ENCODE data around the gene PLS1. TPM values are rescaled to one million over a fixed set of nuclear protein-coding genes. Genes with fewer than 3 reads are reported as not detected.

The PLS1 gene
- total RNA-seq, 2 donors from 2014 or later, result 11.3 to 26.4 TPM

GRCh38 chr3:142574665-142575064 is 21.5 kb upstream of the PLS1 start:
- H3K4me3 ChIP-seq (ENCODE audit: low read length), result no peak overlapping the region
- TF ChIP-seq CTCF (conservative IDR thresholded peaks at IDR 0.05), result no peak
- no peaks in the 10 kb centered on the region for H3K36me3 ChIP-seq (ENCODE audit: control insufficient read depth, insufficient read depth, low read length)
- H3K27me3 ChIP-seq (ENCODE audit: control insufficient read depth, insufficient read depth, low read length, poor library complexity, severe bottlenecking), result no peaks in the 10 kb centered on the region
- peak overlapping the region; percentile 11 for H3K27ac Mint-ChIP-seq
- H3K27ac ChIP-seq (ENCODE audit: low read depth, low read length), result no peak overlapping the region
- no peak overlapping the region for H3K4me3 Mint-ChIP-seq
- H3K9me3 Mint-ChIP-seq, result no peaks in the 10 kb centered on the region
- peaks cover 23% of the 10 kb centered on the region for H3K4me1 Mint-ChIP-seq
- DNase-seq, result no peak
- H3K27me3 Mint-ChIP-seq (ENCODE audit: insufficient read depth), result no peaks in the 10 kb centered on the region
- H3K36me3 Mint-ChIP-seq (ENCODE audit: low read depth), result peaks cover 15% of the 10 kb centered on the region
- no peak overlapping the region for H3K9ac ChIP-seq (ENCODE audit: extremely low read depth, low read length, poor library complexity, severe bottlenecking)
- 80% methylated on average over 1 of the region's 1 CpG; no CpG with 5 or more reads in 1 of the 2 experiments for WGBS, 2 experiments (ENCODE audit: insufficient coverage in 1 of 2, insufficient read length in 1 of 2)
- no peaks in the 10 kb centered on the region for H3K9me3 ChIP-seq (ENCODE audit: control insufficient read depth, low read length)
- H3K4me1 ChIP-seq (ENCODE audit: control insufficient read depth, insufficient read depth, low read length), result peaks cover 3% of the 10 kb centered on the region

- no peak overlapping the region for H3K27ac ChIP-seq (ENCODE audit: low read depth, low read length)
- no peaks in the 10 kb centered on the region for H3K9me3 Mint-ChIP-seq
Measured at GRCh38 chr3:142576792-142577191, 19.4 kb upstream of the PLS1 start.

DNA sequence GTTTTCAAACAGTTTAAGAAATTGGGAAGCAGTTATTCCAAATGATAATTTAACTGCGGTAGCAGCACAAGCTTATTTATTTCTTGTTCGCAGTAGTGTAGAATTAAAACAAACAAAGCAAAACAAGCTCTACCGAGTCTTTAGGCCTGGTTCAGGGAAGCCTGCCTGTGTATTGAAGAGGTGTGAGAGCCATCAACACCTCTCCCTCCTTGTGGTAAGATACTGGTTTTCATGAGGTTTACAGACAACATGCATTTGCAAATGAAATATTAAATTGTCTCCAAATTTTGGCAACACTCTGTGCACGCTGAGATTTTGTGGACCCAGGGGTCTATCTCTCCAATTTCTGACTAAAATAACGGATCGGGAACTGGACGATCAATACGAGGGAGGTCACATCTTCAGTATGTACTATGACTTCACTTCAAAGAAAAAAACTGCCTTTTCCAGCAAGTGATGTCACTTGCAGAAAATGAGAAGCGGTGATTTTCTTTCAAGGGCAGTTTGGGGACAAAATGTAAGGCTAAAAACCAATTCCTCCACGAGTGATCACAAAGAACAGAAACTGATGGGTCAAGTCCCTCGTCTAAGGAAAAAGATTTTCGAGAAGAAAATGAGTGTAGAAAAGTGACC is 18.4 kb upstream of the PLS1 start:
- Histone ChIP-seq H3K27me3 (ENCODE audit: control insufficient read depth, insufficient read depth, low read length, poor library complexity, severe bottlenecking) (no peaks in the 10 kb centered on the region), H3K4me1 (ENCODE audit: control insufficient read depth, insufficient read depth, low read length) (peaks cover 3% of the 10 kb centered on the region), H3K36me3 (ENCODE audit: control insufficient read depth, insufficient read depth, low read length) (no peaks in the 10 kb centered on the region), H3K27ac (ENCODE audit: low read depth, low read length) (no peak overlapping the region), H3K4me3 (ENCODE audit: low read length) (peak overlapping the region; percentile 95), H3K9ac (ENCODE audit: extremely low read depth, low read length, poor library complexity, severe bottlenecking) (peak overlapping the region; percentile 87), H3K9me3 (ENCODE audit: control insufficient read depth, low read length) (no peaks in the 10 kb centered on the region)
- peaks cover 30% of the 10 kb centered on the region for H3K4me1 Mint-ChIP-seq
- peaks cover 5% of the 10 kb centered on the region for H3K36me3 Mint-ChIP-seq (ENCODE audit: low read depth)
- peak overlapping the region; percentile 94 for H3K4me3 Mint-ChIP-seq
- peak; percentile 69 for DNase-seq
- H3K27me3 Mint-ChIP-seq (ENCODE audit: insufficient read depth), result no peaks in the 10 kb centered on the region
- peak overlapping the region; percentile 98 for H3K27ac Mint-ChIP-seq
- WGBS, 2 experiments (ENCODE audit: insufficient coverage in 1 of 2, insufficient read length in 1 of 2), result 11 to 27% methylated on average over 7 to 12 of the region's 12 CpGs
- H3K9me3 Mint-ChIP-seq, result no peaks in the 10 kb centered on the region
- peak; percentile 31 for TF ChIP-seq CTCF (conservative IDR thresholded peaks at IDR 0.05)

More at GRCh38 chr3:142576792-142577191, 19.4 kb upstream of the PLS1 start:
- H3K27me3 Mint-ChIP-seq (ENCODE audit: insufficient read depth), result no peaks in the 10 kb centered on the region
- Histone ChIP-seq H3K4me1 (ENCODE audit: control insufficient read depth, insufficient read depth, low read length) (peaks cover 3% of the 10 kb centered on the region), H3K9me3 (ENCODE audit: control insufficient read depth, low read length) (no peaks in the 10 kb centered on the region), H3K27me3 (ENCODE audit: control insufficient read depth, insufficient read depth, low read length, poor library complexity, severe bottlenecking) (no peaks in the 10 kb centered on the region), H3K9ac (ENCODE audit: extremely low read depth, low read length, poor library complexity, severe bottlenecking) (no peak overlapping the region), H3K36me3 (ENCODE audit: control insufficient read depth, insufficient read depth, low read length) (no peaks in the 10 kb centered on the region), H3K4me3 (ENCODE audit: low read length) (peak overlapping the region; percentile 95)
- peaks cover 8% of the 10 kb centered on the region for H3K36me3 Mint-ChIP-seq (ENCODE audit: low read depth)
- H3K27ac Mint-ChIP-seq, result no peak overlapping the region
- no peak for DNase-seq
- no peak for TF ChIP-seq CTCF (conservative IDR thresholded peaks at IDR 0.05)
- peaks cover 30% of the 10 kb centered on the region for H3K4me1 Mint-ChIP-seq
- no peak overlapping the region for H3K4me3 Mint-ChIP-seq
